ENCODE measurements around the gene FGF14.
A peak's percentile ranks its signal among the peaks of the same experiment; 100 is the strongest.

Gene FGF14

DNA sequence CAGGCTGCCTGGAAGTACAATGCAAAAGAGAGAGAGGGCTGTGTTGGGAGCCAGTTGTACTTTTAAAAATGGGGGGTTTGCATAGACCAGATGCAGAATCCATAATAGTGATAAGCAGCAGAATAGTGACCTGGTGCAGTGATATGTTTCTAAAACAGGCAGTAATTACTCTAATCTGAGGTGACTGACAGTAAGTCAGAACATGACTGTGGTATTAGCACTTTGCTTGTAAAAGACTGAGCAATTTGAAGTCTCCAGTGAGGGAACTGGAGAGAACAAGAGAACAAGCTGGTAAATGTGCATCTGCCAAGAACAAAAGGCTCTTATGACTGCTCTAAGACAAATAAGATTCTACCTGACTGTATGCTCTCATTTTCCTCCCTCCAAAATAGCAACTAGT is 565.9 kb downstream of the FGF14 start:
- no peak for DNase-seq

- DNase-seq = no peak
Observed at GRCh38 chr13:101833671-101834070, 568.2 kb downstream of the FGF14 start.

DNA sequence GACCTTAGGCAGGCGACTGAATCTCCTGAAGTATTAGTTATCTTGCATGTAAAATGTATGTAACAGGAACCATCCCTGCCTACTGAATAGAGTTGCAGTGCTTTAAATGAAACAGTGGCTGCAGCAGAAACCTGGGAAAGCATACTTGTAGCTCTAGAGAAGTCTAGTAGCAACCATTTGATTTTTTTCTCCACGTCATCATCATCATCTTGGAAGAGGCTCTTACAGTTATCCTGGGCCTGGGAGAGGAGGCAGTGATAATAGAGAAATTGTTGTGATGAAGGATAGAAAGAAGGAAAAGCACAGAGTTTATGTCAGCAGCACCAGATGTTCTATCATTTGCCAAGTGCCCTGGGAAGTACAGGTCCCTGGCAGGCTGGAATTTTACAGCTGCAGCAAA is 571.8 kb downstream of the FGF14 start:
- no peak for DNase-seq

- no peak for DNase-seq
Observed at GRCh38 chr13:101829484-101829883, 572.4 kb downstream of the FGF14 start.

DNA sequence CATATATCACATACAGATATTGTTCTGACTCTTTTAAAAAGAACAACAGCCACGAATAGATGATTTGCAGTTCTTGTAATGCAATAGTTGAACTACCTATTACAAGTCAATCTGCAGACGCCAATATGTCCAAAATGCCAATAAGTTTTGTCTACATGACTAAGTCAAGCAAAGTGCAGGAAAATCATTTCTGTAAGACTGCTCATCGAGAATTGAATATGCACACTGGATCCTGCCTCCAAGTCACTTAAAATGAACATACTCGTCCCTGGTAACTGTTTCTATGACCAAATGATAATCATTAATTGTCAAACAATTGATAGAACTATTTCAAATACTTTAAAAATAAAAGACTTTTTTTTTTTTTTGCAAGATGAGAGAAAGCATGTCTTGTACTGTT is 573.7 kb downstream of the FGF14 start:
- DNase-seq = no peak

GRCh38 chr13:101817898-101818297 is 584.0 kb downstream of the FGF14 start:
- DNase-seq = no peak

DNA sequence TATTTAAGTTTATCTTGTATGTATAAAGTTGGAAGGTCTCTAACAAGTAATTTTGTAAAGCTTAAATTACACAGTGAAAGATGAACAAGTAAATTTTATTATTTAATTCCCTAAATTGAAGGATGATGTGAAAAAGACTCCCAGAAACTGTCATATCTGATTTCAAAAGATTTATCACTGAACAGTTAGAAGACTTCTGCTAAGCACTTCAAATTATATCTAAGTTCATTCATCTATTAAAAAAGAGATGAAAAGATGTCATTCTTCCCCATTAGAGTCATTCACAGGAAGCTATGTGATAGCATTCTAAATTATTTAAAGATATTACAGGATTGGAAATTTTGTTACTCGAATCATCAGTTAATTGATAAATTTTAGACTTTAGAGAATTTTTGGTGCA is 590.0 kb downstream of the FGF14 start:
- no peak for DNase-seq

GRCh38 chr13:101811284-101811839 is 590.5 kb downstream of the FGF14 start:
- DNase-seq = no peak

DNA sequence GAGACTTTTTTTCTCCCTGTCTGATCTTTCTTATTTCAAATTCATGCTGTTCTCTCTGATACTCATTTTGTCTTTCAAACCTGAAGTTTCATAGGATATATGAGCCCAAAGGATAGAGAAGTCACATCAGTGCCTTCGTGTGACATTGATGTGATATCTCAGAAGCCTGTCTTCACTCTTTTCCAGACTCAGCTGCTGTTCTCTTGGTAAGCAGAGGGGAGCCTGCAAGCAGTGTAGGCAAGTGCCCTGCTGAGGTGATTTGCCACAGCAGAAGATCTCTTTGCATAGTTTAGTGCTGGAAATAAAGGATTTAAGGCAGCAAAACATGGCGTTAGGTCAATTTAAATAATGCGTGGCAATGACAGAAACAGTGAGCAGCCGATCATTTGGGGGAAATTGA is 602.7 kb downstream of the FGF14 start:
- DNase-seq = no peak

- no peak for DNase-seq
Observed at GRCh38 chr13:101798437-101798836, 603.4 kb downstream of the FGF14 start.

- no peak for DNase-seq
Observed at GRCh38 chr13:101795460-101795859, 606.4 kb downstream of the FGF14 start.

DNA sequence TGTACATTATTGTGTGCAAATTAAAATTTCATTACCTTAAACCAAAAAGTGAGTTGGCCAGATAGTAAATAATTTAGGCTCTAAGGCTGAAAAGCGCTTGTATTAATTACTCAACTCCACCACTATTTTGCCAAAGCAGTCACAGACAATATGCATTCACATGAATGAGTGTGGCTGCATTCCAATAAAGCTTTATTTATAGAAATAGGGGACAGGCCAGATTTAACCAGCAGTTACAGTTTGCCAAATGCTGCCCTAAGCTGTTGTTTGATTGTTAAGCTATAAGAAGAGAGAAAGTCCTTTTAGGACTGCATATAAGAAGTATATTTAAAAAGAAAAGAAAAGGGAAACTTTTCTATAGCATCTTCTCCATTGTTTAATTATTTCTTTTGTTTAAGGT is 606.8 kb downstream of the FGF14 start:
- peak; percentile 13 for DNase-seq

GRCh38 chr13:101792189-101792588 is 609.7 kb downstream of the FGF14 start:
- DNase-seq = no peak

DNA sequence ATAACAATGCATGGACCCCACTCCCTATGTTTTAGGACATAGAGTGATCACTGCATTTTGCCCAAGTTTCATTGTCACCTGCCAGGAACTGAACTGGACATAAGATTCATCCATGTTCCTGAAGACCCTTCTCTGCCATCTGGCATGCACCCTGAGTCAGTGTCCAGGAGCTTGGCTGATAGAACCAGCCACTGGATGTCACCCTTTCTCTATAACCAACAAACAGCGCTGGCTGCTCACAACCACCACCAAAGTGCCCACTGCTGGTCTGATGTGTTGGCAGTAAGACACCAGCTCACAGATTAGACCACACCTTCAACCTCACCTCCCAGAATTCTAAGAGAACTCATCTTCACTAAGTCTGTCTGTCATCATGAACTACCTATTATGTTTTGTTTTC is 616.0 kb downstream of the FGF14 start:
- peak; percentile 39 for DNase-seq

DNA sequence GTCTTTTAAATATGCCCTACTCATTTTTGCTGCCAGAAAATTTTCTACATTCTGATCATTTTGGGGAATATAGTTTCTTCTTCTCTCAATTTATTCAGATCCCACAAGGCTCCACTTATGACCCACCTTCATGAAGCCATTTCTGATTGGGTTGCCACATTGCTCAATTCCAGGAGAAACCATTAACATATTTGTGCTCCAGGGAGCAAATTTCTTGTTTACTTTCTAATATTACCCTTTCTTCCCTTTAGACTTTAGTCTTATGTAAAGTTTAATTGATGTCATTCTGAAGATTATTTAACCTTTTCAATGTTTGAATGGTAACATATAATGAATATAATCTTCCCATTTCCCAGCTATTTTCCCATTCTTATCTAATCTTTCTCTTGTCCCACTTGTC is 617.5 kb downstream of the FGF14 start:
- no peak for DNase-seq

DNA sequence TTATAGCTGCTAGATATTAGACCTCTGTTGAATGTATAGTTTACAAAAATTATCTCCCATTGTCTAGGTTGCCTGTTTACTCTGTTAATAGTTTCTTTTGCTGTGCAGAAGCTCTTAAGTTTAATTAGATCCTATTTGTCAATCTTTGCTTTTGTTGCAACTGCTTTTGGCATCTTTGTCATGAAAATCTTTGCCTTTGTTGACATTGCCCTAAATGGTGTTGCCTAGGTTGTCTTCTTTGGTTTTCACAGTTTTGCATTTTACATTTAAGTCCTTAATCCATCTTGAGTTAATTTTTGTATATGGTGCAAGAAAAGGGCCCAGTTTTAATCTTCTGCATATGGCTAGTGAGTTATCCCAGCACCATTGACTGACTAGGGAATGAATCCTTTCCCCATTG is 618.3 kb downstream of the FGF14 start:
- DNase-seq = no peak

- no peak for DNase-seq
Observed at GRCh38 chr13:101780211-101780610, 621.6 kb downstream of the FGF14 start.

- no peak for DNase-seq
Observed at GRCh38 chr13:101779147-101779546, 622.7 kb downstream of the FGF14 start.

- DNase-seq = no peak
Observed at GRCh38 chr13:101775267-101775666, 626.6 kb downstream of the FGF14 start.

- DNase-seq = no peak
Observed at GRCh38 chr13:101774393-101774792, 627.5 kb downstream of the FGF14 start.

DNA sequence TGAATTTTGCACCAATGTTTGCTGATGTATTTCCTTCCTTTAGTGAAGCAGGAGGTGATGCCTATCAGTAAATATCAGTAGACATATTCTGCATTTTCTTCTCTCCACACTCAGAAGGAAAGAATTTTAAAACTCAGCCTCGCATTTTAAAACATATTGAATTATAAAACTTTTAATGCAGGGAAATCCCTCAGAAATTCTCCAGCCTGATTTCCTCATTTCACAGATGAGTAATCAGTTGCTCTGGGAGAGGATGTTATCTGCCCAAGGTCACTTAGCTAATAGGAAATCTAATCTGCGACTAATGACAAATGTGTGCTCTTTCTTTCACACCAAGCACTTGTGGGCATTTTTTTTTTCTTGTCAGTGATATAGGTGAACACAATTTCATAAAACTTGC is 628.8 kb downstream of the FGF14 start:
- no peak for DNase-seq

DNA sequence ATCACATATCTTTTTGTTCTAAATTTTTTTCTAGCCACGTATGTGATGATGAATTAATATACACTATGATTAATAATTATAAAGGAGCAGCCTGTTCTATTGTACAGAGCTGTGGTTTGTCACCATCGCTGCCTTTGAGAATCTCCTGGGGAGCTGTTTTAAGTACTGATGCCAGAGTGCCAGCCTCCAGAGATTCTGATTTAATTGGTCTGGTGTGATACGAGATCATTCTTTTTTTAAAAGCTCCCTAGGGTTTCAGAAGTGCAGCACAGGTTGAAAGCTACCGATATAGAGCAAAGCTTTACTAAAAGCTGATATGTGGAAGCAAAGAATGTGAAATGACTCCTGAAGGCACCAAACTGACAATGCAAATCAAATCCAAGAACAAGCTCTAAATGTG is 634.7 kb downstream of the FGF14 start:
- no peak for DNase-seq

DNA sequence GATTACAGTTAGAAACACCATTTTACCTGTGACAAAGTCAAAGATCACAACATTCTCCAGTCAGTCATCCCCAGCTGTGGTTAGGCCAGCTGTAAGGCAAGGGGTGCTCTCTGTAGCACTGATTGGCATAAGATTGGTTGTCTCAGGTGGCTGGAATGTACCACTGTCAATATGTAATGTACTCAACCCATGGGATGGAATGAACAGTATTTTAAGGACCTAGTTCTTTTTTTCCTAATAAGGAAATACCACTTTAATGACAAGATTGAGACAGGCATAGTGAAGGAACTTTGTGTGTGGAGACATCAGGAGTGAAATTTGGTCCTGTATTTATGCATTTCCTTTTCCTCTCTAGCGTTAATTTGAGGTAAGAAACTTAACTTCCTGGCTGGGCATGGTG is 638.7 kb downstream of the FGF14 start:
- no peak for DNase-seq

GRCh38 chr13:101757446-101758039 is 644.3 kb downstream of the FGF14 start:
- peak; percentile 58 for DNase-seq

DNA sequence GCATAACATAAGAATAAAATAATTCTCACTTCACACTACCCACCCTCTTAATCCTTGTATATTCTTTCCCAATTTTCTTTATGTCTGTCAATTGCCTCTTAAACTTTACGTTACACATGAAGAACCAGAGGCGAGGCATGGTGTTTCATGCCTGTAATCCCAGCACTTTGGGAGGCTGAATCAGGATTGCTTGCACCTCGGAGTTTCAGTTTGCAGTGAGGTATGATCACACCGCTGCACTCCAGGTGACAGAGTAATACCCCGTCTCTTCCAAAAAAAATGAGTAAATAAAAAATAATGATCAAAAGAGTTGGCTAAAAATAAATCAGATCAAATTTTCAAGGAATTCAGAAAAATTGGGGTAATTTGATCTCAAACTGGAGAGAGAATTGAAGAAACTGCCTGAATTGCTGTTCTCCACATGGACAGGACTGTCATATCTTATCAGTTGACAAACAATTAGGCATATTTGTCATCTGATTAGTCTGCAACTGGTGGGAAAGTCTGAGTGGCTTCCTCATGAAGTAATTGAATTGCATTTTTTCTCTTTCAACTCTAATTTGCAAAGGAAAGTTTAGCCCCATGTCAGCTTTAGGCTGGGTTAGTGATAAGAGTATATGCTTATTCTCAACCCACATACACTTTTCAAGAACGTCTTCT is 646.5 kb downstream of the FGF14 start:
- no peak for DNase-seq
